Measurements from ENCODE around the gene PITPNM2.

PITPNM2 gene

GRCh38 chr12:123143736-123144461 is 7.0 kb downstream of the PITPNM2 start:
- no peak for DNase-seq

- peak; percentile 26 for DNase-seq
These were observed 7.8 kb downstream of the PITPNM2 start for GRCh38 chr12:123142921-123143735.

- DNase-seq = no peak
These were observed 8.4 kb downstream of the PITPNM2 start for GRCh38 chr12:123142518-123142840.

GRCh38 chr12:123141615-123142517 is 9.0 kb downstream of the PITPNM2 start:
- DNase-seq = no peak

- no peak for DNase-seq
These were observed 9.9 kb downstream of the PITPNM2 start for GRCh38 chr12:123140676-123141614.

- DNase-seq = peak; percentile 81
These were observed 10.8 kb downstream of the PITPNM2 start for GRCh38 chr12:123139926-123140675.

- no peak for DNase-seq
These were observed 15.2 kb downstream of the PITPNM2 start for GRCh38 chr12:123135688-123136087.

- DNase-seq = no peak
These were observed 16.1 kb downstream of the PITPNM2 start for GRCh38 chr12:123134826-123135225.

- no peak for DNase-seq
These were observed 16.6 kb downstream of the PITPNM2 start for GRCh38 chr12:123134271-123134671.

GRCh38 chr12:123133701-123134100 is 17.2 kb downstream of the PITPNM2 start:
- no peak for DNase-seq

- DNase-seq = no peak
These were observed 17.8 kb downstream of the PITPNM2 start for GRCh38 chr12:123132951-123133619.

- peak; percentile 100 for DNase-seq
These were observed 18.9 kb downstream of the PITPNM2 start for GRCh38 chr12:123131879-123132402.

- no peak for DNase-seq
These were observed 19.5 kb downstream of the PITPNM2 start for GRCh38 chr12:123131291-123131832.

GRCh38 chr12:123129621-123130020 is 21.3 kb downstream of the PITPNM2 start:
- DNase-seq = no peak

- peak; percentile 50 for DNase-seq
These were observed 23.8 kb downstream of the PITPNM2 start for GRCh38 chr12:123127182-123127495.

- peak; percentile 63 for DNase-seq
These were observed 24.4 kb downstream of the PITPNM2 start for GRCh38 chr12:123126294-123127181.

GRCh38 chr12:123122626-123123025 is 28.3 kb downstream of the PITPNM2 start:
- no peak for DNase-seq

GRCh38 chr12:123121670-123122069 is 29.2 kb downstream of the PITPNM2 start:
- no peak for DNase-seq

- DNase-seq = peak; percentile 49
These were observed 30.3 kb downstream of the PITPNM2 start for GRCh38 chr12:123120452-123121166.
